Hematopoietic multipotent progenitor cell treated with erythropoietin and hydrocortisone succinate and interleukin-3 and kit ligand, for 15 days (in vitro differentiated cells): ENCODE results near the gene GPR82.
"Not testable (repeated sequence)": the region's sequence is repeated elsewhere in the genome, so short reads cannot be mapped to it uniquely, and the experiment has no call there.

Source experiments
- DNase-seq: peaks from one replicate; pipeline ENCODE4 v3.0.0-alpha.2; 2015; ENCODE audit warnings: low spot score

Gene GPR82

GRCh38 chrX:41719610-41720009 is 4.4 kb upstream of the GPR82 start:
- not testable (repeated sequence) for DNase-seq

DNA sequence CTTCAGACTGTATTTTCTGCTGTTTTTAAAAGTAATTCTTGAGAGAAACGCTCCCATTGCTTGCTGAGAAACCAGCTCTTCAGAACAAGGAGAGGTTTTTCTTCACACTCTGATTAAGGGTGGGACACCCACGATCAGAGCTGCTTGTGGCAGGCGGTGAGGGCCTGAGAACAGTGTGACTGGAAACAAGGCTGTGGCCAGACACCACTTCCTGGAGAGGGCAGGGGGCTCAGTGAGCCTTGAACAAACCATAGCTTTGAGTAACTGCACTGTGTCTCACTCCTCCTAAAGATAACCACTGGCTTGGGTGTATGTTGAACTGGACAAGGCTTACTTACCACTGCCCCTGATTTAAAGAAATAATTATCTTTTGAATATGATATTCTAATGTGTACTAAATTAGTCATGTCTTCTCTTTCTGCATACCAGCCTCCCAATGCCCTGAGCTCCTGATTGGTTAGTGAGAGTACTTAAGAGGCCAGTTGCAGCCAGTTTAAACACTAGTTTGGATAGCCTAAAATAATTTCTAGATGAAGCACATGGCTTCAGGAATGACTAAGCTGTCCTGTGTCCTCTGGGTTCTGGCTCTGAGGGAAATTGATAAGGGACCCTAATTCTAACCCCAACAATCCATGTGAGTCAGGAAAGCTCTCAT is 3.7 kb upstream of the GPR82 start:
- no peak for DNase-seq

DNA sequence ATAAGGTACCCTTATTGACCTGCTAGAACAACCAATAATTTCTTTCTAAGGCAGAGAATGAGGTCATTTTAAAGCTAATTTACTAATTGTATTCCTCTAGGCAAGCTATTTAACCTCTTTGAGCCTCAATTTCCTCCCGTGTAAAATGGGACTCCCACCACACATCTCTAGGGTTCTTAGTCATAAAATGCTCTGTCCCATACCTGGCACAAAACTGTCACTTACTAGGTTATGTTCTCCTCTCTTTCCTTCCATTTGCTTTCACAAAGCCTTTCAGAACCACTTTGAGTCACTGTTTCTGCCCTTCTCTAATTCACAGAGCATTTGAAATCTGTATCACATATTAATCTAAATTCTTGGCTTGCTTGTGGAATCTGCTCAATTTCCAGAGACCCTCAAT is 2.4 kb upstream of the GPR82 start:
- no peak for DNase-seq

DNA sequence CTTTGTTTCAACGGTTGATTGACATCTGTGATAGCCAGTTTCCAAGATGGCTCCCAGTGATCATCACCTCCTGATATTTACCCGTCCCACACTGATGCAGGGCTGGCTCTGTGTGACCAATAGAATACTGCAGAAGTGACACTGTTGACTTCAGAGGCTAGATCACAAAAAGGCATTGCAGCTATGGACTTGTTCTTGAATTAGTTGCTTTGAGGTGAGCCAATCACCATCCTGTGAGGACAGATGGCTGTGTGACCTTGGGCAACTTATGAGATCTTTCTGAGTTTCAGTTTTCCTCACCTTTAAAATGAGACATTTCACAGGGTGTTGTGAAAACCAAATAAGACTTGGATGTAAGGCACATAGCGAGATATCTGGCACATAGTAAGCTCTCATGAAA is 1.8 kb upstream of the GPR82 start:
- DNase-seq = no peak

- no peak for DNase-seq
These were observed 964 bp upstream of the GPR82 start for GRCh38 chrX:41722816-41723618.

DNA sequence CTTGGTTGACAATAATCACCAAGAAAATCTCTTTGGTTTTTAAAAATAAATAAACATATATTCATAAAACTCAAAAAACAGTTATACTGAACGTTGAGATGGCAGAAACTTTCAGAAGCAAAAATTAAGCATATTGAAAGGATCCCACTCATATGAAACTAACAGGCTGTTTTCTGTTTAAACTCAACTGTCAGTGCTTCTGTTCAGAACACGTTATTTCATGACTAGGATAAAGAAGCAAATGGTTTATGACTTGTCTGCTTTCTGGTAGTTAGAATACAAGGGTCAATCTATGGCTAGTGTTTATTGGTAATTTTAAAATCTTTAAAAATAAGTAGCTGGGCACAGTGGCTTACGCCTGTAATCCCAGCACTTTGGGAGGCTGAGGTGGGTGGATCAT is 4.1 kb downstream of the GPR82 start:
- no peak for DNase-seq

- DNase-seq = no peak
These were observed 6.1 kb downstream of the GPR82 start for GRCh38 chrX:41730081-41730480.

DNA sequence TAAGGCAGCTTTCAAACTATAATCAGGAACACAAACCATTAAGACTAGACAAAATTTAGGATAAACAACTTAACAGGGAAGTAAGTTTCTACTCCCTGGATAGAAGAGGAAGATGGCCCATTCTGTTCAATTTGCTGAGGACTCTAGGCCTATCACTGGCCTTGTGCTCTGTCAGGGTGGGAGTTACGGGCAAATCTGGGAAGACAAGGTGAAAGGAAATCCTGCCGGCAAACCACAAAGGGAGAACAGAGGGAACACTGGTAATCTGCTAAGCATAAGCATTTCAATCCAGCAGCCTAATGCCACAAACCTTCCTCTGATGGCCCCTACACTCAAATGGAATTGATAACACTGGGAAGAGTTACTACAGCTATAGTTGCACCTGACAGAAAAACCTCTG is 8.3 kb downstream of the GPR82 start:
- no peak for DNase-seq

DNA sequence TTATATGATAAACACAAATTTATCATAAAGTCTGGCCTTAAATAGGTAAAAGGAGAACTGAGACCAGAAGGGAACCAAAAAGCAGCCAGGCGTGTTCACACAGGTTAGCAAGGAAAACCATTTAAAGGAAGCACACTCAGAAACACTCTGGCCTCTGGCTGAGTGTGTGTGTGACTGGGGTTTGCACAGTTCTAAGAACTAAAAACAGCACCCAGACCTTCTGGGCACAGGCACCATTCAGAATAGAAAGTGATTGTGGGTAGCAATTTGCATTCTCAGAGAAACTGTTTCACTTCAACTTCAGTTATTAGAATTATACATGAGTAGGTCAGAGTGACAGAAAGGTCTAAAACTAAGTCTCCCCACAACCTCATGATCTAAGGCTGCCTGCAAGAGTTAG is 10.0 kb downstream of the GPR82 start:
- no peak for DNase-seq

DNA sequence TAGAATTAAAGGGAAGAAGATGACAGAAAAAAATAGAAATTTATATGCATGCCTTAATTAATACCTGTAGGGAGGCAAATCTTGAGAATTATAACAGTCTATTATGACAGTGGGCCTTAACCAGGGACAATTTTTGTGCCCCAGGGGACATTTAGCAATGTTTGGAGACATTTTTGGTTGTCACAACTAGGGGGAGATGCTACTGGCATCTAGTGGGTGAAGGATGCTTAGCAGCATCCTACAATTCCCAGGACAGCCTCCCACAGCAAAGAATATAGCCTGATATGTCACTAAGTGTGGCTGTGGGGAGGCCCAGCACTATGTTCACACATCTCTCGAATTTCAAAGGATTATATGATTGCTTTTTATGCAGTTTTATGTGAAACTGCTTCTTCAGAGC is 10.5 kb downstream of the GPR82 start:
- DNase-seq = no peak

DNA sequence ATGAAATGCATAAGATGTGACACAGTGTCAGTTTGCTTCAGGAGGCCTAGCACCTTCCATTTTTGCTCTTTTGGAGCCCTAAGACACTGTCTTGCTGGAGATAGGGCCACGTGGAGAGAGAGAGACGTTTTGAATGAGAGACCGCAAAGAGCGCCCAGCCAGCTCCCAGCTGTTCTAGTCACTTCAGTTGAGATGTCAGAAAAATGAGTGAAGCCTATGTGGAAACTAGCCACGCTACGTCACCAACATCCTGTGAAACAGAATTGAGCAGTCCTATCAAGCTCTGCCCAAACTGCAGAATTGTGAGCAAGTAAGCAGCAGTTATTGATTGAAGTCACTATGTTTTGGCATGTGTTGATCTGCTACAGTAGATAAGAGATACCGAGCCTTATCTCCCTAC is 13.1 kb downstream of the GPR82 start:
- no peak for DNase-seq

DNA sequence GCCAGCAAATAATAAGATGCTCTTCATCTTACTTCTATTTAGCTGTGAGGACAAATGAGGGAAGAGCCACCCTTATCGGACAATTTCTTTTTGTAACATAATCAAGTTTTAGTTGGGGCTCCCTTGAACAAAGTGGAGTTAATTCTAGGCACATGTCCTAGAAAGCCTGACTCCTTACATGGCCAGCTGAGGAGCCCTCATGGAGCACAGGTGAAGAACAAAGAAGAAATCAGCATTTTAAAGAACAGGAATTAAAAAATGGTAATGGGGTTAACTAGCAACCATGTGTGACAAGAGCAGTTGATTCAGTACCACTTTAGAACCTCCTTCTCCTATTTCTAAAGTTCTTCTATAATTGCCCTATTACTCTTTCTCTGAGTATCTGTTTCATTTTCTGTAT is 15.9 kb downstream of the GPR82 start:
- DNase-seq = no peak

DNA sequence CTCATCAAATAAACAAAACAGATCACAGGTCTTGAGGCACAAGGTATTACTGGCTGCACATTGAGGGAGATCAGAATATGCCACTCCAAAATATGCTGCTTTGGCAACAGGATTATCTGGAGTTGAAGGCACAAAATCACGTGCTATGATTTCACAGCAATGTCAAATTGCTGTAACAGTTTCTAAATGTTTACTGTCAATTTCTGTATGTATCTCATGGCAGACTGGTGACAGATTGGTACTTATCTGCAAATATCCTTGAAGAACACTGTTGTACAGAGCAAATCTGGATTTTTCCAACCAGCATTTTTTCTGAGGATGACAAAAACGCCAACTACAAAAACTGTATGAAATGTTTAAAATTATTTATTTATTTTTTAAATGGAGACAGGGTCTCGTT is 26.7 kb downstream of the GPR82 start:
- DNase-seq = no peak

DNA sequence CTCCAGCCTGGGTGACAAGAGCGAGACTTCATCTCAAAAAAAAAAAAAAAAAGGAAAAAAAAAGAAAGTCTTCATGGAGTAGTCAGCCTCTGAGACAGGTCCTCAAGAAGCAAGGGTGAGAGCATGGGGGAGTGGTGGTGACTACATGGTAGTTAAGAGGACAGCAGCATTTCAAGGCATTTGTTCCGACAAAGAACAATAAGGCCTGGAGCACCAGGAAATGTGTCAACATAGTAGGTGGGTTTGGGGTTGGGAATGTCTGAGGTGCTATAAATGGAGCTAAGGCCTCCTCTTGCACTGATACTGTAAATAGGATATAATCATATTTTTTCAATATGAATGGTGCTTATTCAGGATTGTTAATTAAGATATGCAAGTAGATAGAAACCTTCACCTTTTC is 34.4 kb downstream of the GPR82 start:
- DNase-seq = no peak

DNA sequence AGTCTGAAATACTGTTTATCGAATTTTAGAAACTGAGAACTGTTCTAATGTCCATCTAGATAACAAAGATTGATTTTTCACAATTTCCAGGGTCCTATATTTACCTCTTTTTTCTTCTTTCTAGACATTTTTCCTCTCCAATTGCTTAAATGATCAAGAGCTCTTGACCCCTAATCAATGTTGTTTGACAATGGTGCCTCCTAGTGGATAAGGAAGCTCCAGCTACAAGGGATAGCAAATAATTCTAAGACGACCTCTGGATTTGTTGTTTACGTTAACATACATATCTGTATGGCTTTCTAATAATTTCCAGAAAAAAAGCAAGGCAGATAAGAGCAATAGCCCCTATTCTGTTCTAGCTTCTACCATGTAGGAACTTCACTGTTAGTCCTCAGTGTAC is 35.8 kb downstream of the GPR82 start:
- DNase-seq = peak; percentile 4

GRCh38 chrX:41761169-41761568 is 37.2 kb downstream of the GPR82 start:
- no peak for DNase-seq

DNA sequence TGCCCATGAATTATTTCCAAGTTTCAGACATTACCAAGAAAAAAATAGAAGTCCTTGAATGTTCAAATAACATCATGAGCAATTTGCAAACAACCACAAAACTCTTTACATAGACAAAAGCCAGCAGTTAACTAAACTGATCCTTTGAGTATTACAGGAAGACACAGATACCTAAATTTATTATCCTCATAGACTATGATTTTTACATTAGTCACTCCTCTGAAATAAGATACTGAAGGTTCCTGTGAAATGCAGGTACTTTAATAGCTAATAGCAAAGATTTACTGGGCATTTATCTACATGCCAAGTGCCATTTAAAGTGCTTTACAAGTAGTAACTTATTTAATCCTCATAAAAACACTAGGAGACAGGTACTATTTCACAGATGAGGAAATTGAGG is 37.7 kb downstream of the GPR82 start:
- DNase-seq = no peak

GRCh38 chrX:41779030-41779564 is 55.1 kb downstream of the GPR82 start:
- no peak for DNase-seq
